NB4 (cell line): ENCODE results near the gene BCL2L1.

ENCODE experiments used
- CTCF ChIP-seq: IDR thresholded peaks from one replicate; pipeline ENCODE4 v1.5.1; 2012; ENCODE audit warnings: low read depth, low read length
- POLR2A ChIP-seq: IDR thresholded peaks from 2 replicates; pipeline ENCODE4 v1.6.1; 2011; ENCODE audit warnings: mild to moderate bottlenecking; ENCODE audit not compliant: insufficient read length; ENCODE audit errors: extremely low read depth
- TF ChIP-seq, protein P1 (sequence below): IDR thresholded peaks from 2 replicates; pipeline ENCODE4 v1.6.1; 2011; ENCODE audit warnings: low read depth, low read length

GRCh38 chr20:31676609-31676989 lies 46.1 kb downstream of the BCL2L1 start:
- TF ChIP-seq CTCF (no peak), POLR2A (no peak)
- TF ChIP-seq, protein P1, sequence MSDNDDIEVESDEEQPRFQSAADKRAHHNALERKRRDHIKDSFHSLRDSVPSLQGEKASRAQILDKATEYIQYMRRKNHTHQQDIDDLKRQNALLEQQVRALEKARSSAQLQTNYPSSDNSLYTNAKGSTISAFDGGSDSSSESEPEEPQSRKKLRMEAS, result no peak
